ENCODE data around the gene PPARG.

GRCh38 chr3:12472796-12473195, 183.9 kb downstream of the PPARG start:
- TF ChIP-seq POLR2A (IDR thresholded peaks at IDR 0.05; ENCODE audit: low read depth, low read length) (no peak), POLR2AphosphoS5 (IDR thresholded peaks at IDR 0.05; ENCODE audit: low read depth, low read length) (no peak), TAF1 (IDR thresholded peaks at IDR 0.05; ENCODE audit: borderline replicate concordance, low read depth, low read length) (no peak)
